ENCODE data around the gene SLC16A13.
"Not testable (repeated sequence)": the region's sequence is repeated elsewhere in the genome, so short reads cannot be mapped to it uniquely, and the experiment has no call there.

The SLC16A13 gene

DNA sequence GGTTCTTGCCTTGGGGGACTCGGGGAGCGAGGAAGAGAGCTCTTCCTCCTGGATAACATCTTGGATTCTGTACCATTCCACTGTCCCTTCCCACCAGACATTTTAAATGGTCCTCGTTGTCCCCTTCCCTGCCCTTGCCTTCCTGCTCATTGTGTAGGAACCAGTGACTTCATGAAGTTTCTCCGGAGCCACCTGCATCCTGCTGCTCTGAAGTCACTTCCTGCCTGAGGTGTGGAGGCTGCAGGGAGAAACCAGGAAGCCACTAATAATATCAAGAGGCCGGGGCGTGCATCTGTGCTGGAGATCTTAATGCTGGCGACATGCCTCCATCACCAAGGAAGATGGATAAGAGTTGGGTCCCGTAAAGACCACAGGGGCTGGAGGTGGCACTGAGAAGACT, 6.2 kb upstream of the SLC16A13 start:
- DNase-seq (ENCODE audit: low read depth in 2 of 2): no peak

GRCh38 chr17:7034955-7035590, 742 bp upstream of the SLC16A13 start:
- DNase-seq (ENCODE audit: low read depth in 2 of 2): no peak

DNA sequence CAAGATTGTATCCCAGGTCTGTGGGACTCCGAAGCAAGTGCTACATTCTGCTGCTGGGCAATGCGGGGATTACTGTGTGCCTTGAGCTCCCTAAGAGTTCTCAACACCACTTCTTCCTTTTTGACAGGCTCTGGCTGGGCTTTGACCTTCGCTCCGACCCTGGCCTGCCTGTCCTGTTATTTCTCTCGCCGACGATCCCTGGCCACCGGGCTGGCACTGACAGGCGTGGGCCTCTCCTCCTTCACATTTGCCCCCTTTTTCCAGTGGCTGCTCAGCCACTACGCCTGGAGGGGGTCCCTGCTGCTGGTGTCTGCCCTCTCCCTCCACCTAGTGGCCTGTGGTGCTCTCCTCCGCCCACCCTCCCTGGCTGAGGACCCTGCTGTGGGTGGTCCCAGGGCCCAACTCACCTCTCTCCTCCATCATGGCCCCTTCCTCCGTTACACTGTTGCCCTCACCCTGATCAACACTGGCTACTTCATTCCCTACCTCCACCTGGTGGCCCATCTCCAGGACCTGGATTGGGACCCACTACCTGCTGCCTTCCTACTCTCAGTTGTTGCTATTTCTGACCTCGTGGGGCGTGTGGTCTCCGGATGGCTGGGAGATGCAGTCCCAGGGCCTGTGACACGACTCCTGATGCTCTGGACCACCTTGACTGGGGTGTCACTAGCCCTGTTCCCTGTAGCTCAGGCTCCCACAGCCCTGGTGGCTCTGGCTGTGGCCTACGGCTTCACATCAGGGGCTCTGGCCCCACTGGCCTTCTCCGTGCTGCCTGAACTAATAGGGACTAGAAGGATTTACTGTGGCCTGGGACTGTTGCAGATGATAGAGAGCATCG, 2.4 kb downstream of the SLC16A13 start:
- DNase-seq (ENCODE audit: low read depth in 2 of 2): no peak

DNA sequence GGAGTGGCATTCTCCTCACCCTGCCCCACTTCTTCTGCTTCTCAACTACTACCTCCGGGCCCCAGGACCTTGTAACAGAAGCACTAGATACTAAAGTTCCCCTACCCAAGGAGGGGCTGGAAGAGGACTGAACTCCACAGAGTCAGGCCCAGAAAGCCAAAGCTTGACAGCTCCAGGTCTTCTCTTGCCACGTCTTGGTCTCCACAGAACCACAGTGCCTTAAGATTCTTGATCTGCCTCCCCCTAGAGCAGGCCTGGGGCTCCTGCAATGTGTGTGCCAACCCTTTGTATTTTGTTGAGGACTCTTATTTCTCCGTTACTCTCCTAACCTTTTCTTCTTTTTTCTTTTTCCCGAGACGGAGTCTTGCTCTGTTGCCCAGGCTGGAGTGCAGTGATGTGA, 4.0 kb downstream of the SLC16A13 start:
- no peak for DNase-seq (ENCODE audit: low read depth in 2 of 2)

- no peak for DNase-seq (ENCODE audit: low read depth in 2 of 2)
Measured at GRCh38 chr17:7041607-7042500, 6.0 kb downstream of the SLC16A13 start.

DNA sequence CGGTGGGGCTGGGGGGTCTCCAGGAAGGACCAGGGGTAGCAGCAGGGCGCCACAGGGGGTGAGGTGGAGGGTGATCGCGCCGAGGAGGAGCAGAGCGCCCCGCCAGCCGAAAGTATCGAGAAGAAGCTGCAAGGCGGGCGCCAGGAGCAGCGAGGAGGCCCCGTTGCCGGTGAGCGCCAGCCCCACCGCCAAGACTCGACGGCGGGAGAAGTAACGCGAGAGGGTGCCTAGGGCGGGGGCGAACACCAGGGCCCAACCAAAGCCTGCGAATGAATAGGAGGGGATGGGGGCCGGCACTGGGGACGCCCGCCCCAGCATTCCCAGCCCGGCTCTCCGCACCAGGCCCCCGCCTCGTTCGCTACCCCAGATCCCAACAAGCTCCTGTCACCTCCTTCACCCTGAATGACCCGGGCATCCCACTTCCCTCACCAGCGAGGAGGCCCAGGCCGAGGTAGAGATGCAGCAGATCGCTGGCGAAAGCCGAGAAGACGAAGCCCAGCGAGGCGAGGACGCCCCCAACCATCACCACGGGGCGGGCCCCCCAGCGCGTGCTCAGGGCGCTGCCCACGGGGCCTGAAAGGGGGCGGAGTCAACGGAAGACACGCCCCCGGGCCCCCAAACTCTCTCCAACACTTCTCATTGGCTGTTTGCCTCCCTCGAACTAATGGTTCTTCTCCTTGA, 6.8 kb downstream of the SLC16A13 start:
- no peak for DNase-seq (ENCODE audit: low read depth in 2 of 2)

DNA sequence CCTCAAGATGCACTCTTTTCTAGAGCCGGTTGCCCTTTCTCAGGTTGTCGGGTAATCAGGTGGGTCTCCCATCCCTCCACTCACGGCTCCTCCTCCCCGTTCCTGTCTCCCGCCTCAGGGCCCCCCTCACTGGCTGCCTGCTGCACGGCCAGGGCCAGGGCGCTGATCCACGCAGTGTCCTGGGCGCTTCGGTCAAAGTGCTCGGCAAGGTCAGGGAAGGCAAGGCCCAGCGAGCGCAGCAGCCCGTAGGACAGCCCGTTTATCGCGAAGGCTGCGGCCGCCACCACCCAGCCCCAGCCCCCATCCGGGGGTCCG, 7.3 kb downstream of the SLC16A13 start:
- no peak for DNase-seq (ENCODE audit: low read depth in 2 of 2)

DNA sequence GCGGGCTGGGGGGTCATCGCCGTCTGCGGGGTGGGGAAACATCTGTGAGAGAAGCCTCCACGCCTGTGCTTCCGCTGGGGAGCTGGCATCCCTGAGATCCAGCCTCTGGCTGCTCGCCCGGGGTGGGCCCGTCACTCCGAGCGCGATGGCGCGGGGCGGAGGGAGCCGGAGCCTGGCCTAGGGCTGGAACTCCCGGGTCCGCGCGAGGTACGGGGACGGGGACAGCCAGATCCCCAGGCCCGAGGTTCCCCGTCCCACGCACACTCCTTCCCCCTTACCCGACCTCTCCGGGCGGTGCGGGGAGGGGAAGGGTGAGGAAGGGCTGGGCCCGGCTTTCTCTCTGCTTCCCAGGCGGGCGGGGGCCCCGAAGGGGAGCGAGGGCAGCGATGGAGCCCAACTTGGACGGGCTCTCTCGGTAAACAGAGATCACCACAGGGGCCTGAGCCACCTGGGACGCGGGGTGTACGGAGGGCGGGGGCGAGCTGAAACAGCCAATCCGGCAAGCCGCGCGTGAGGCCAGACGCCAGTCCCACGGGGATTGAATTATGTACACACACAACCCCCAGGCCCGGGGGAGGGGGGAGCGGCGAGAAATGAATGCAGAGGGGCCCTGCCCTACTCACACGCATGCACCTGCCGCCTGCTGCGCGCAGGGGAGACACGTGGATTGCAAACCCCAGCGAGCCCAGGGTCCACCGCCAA, 7.8 kb downstream of the SLC16A13 start, which contains the start of gene SLC16A11:
SLC16A11 (minus strand) TSS at position 596 of the 702 bp plus-strand sequence; CDS start at position 17, 579 bp downstream.
- no peak for DNase-seq (ENCODE audit: low read depth in 2 of 2)

- DNase-seq (ENCODE audit: low read depth in 2 of 2): no peak
Measured at GRCh38 chr17:7045492-7046126, 9.8 kb downstream of the SLC16A13 start.

DNA sequence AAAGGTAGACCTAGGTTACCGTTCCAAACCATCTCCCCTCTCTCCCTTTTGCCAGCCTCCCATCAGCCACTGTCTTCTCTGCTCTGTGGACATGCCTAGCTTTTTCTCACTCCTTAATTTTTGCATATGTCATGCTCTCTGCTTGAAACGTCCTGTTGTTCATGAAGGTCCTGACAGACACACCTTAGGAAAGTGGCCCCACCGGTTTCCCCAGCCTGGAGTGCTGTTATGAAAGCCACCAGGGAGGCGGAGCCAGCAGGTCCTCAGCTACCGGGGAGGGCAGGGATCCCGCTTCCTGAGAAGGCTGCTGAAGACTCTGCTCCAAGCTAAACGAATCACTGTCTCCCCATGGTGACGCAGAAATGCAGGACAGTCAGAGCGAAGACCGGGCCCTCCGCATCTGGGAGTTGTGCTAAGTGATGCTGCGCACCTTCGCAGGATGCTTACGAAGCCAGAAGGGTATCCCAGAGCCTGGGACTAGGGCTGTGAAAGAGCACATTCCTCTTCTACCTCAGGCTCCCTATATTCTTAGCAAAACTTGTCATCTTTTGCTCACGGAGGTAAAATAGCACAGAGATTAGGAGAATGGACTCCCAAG, 10.4 kb downstream of the SLC16A13 start:
- no peak for DNase-seq (ENCODE audit: low read depth in 2 of 2)

DNA sequence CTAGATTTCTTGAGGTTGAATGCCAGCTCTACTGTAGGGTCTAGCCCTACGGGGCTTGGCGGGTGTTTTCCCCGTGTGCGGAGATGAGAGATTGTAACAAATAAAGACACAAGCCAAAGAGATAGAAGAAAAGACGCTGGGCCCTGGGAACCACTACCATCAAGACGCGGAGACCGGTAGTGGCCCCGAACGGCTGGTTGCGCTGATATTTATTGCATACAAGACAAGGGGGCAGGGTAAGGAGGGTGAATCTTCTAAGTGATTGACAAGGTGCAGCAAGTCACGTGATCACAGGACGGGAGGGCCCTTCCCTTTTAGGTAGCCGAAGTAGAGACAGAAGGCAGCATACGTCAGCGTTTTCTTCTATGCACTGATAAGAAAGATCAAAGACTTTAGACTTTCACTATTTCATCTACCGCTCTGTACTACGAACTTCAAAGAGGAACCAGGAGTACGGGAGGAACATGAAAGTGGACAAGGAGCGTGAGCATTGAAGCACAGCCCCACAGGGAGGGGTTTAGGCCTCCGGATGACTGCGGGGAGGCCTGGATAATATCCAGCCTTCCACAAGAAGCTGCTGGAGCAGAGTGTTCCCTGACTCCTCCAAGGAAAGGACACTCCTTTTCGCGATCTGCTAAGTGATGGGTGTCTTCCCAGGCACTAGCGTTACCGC, 11.0 kb downstream of the SLC16A13 start:
- DNase-seq (ENCODE audit: low read depth in 2 of 2): not testable (repeated sequence)

DNA sequence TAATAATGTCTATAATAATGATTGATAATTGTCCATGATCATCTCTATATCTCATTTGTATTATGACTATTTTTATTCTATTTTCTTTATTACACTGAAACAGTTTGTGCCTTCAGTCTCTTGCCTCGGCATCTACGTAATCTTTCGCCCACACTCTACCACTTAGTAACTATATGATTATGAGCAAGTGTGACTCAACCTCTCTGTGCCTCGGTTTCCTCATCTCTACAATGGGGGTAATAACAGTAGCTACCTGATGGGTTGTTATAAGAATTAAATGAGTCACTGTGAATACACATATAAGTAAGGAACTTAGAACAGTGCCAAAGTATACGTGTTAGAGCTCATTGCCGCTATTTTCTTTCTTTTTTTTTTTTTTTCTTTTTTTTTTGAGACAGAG, 11.8 kb downstream of the SLC16A13 start:
- no peak for DNase-seq (ENCODE audit: low read depth in 2 of 2)

GRCh38 chr17:7048968-7049367, 13.2 kb downstream of the SLC16A13 start:
- DNase-seq (ENCODE audit: low read depth in 2 of 2): no peak

- not testable (repeated sequence) for DNase-seq (ENCODE audit: low read depth in 2 of 2)
Measured at GRCh38 chr17:7050583-7050982, 14.8 kb downstream of the SLC16A13 start.

DNA sequence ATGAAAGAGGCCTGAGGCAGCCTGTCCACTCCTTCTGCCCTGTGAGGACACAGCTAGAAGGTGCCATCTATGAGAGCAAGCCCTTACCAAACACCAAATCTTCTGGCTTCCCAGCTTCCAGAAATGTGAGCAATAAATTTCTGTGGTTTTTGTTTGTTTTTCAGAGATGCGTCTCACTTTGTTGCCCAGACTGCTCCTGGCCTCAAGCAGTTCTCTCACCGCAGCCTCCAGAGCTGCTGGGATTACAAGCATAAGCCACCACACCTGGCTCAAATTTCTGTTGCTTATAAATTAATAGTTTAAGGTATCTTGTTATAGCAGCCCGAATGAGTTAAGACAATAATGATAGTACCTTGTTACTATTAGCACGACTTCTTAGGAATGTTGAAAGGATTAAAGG, 20.6 kb downstream of the SLC16A13 start:
- DNase-seq (ENCODE audit: low read depth in 2 of 2): no peak

GRCh38 chr17:7058831-7059447, 23.1 kb downstream of the SLC16A13 start:
- DNase-seq (ENCODE audit: low read depth in 2 of 2): no peak

DNA sequence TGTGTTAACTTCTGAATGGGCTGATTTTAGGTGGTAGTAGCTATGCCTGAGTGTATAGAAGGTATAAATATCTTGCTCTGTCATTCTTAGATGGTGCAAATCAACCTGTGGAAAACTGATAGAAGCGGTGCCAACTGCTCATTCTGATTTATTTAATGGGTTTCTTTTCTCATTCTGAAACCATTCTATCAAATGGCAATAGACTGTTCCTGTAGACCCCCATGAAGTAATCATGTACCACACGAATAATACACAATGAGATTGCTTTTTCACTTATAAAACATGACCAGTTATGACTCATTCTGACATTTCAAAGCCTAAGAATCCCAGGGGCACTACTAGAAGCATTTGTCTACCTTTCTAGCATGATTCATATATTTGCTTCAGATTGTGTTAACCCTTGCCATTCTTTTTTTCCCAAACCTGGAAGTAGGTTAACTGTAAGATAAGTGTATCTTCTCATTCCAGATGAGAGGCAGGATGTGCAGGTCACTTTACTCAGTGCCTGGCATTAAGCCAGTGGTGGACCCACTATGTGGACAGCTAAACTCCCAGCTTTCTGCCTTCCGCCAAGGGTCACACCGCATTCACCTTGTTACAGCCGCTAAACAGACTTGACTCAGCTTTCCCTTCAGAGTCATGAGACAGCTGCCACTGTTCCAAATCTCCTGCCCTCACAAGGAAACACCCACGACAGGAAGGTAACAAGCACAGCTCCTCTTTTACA, 24.5 kb downstream of the SLC16A13 start:
- DNase-seq (ENCODE audit: low read depth in 2 of 2): peak in 1 of 2 donors; percentile 21

GRCh38 chr17:7063518-7064094, 27.8 kb downstream of the SLC16A13 start:
- DNase-seq (ENCODE audit: low read depth in 2 of 2): no peak
